Measurements from ENCODE around the gene TAX1BP1. TPM values are rescaled to one million over a fixed set of nuclear protein-coding genes. Genes with fewer than 3 reads are reported as not detected.
A peak's percentile ranks its signal among the peaks of the same experiment; 100 is the strongest.
"Not testable (repeated sequence)": the region's sequence is repeated elsewhere in the genome, so short reads cannot be mapped to it uniquely, and the experiment has no call there.

TAX1BP1 gene
- total RNA-seq, 1 donor from 2014 or later = 68.8 TPM

DNA sequence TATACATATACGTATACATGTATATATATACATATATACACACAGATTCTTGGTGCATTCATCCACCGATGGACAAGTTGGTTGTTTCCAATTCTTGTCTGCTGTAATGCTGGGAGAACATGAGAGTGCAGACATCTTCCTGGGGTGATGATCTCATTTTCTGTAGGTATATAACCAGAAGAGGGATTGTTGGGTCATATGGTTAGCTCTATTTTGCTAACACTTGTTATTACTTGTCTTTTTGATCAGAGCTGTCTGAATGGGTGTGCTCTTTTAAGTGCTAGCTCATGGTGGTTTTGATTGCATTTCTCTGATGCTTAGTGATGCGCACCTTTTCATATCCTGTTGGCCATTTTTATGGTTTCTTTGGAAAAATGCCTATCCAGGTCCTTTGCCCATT lies 106.4 kb downstream of the TAX1BP1 start:
- ATAC-seq = no peak

DNA sequence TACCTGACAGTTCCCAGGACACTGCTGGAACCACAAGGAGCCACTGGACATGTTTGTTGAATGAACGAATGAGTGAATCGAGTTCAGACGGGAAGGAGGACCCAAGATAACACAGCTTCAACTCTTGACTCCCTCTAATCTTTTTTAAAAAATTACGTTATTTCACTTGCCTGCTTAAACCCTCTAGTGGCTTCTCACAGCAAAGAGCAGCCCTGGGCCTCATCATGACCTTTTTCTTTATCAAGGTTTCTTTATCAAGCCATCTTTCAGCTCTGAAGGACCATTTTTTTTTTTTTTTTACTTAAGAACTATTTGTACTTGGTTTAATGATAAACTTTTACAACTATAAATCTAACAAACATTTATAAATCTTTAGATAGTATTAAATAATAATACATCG lies 110.6 kb downstream of the TAX1BP1 start:
- ATAC-seq = no peak

DNA sequence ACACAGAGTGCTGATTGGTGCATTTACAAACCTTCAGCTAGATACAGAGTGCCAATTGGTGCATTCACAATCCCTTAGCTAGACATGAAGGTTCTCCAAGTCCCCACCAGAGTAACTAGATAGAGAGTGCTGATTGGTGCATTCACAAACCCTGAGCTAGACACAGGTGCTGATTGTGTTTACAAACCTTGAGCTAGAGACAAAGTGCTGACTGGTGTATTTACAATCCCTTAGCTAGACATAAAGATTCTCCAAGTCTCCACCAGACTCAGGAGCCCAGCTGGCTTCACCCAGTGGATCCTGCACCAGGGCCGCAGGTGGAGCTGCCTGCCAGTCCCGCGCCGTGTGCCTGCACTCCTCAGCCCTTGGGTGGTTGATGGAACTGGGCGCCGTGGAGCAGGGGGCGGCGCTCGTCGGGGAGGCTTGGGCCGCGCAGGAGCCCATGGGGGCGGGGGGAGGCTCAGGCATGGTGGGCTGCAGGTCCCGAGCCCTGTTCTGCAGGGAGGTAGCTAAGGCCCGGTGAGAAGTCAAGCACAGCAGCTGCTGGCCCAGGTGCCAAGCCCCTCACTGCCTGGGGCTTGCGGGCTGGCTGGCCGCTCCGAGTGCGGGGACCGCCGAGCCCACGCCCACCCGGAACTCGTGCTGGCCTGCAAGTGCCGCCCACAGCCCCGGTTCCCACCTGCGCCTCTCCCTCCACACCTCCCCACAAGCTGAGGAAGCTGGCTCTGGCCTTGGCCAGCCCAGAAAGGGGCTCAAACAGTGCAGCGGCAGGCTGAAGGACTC lies 116.9 kb downstream of the TAX1BP1 start:
- not testable (repeated sequence) for ATAC-seq

DNA sequence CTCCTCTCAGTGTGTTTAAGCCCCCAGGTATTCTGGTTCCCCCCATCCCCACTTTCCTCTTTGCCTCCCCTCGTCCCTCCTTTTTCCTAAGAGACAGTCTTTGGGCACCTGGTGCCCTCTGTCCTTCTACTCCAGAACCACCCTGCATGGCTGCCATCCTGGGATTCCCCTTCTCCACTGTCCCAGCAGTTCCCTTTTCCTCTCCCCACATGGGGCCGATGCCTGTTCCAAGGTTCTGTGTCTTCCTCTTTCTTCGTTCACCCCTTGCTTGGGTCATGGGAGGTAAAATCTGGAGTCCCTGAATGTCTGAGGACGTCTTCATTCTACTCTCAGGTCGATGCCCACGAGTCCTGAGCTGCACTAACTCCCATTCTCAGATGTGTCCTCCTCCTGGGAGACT lies 120.8 kb downstream of the TAX1BP1 start:
- ATAC-seq = no peak

DNA sequence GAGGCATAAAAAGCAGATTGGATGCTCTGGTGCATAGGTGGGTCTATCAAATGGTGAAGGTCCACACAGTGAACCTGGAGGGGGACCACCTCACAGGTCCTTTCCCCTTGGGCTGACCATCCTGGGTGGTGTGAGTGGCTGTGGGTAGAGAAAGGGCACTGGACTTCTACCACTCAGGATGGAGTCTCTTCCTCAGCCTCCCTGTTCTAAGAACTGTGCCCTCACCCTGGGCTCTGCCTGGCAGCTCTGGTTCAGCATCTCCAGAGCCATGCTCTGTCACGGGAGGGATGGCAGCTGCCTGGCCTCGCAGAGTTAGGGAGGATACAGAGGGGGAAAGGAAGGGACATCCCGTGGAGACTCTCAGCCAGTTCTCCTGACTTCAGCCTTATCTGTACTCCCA lies 121.8 kb downstream of the TAX1BP1 start:
- no peak for ATAC-seq

DNA sequence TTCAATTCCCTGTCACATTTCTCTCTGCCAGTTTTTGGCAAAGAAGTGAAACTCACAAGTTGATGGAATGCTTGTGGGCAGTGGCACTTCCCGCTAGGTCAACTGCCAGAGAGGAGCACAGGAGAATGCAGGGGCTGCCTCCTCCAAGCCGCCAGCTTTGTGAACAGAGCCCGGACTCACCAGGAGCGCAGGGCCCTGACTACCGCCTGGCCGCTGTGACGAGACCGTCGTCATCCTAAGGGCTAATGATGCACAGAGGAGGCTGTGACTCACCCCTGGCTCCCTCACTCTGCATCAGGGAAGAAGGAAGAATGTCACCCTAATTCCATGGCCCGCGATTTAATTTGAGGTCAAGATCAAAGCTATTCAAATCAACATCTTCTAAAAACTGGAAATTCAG lies 123.9 kb downstream of the TAX1BP1 start:
- peak; percentile 17 for ATAC-seq

DNA sequence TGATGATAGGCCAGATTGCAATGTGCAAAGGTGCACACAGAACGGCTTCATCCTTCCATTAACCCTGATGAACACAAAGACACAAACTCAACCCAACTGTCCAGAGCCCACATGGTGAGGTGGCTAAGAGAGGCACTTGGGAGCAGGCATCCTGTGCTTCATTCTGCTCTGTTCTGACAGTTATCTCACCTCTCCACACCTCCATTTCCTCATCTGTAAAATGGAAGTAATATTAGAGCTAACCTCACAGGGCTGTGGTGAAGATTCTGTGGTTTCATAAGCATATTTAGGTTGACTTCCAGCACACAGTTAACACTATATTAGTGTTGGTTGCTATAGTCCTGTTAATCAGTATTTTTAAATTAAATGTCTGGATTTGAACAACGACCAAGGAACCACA lies 126.3 kb downstream of the TAX1BP1 start:
- ATAC-seq = no peak

DNA sequence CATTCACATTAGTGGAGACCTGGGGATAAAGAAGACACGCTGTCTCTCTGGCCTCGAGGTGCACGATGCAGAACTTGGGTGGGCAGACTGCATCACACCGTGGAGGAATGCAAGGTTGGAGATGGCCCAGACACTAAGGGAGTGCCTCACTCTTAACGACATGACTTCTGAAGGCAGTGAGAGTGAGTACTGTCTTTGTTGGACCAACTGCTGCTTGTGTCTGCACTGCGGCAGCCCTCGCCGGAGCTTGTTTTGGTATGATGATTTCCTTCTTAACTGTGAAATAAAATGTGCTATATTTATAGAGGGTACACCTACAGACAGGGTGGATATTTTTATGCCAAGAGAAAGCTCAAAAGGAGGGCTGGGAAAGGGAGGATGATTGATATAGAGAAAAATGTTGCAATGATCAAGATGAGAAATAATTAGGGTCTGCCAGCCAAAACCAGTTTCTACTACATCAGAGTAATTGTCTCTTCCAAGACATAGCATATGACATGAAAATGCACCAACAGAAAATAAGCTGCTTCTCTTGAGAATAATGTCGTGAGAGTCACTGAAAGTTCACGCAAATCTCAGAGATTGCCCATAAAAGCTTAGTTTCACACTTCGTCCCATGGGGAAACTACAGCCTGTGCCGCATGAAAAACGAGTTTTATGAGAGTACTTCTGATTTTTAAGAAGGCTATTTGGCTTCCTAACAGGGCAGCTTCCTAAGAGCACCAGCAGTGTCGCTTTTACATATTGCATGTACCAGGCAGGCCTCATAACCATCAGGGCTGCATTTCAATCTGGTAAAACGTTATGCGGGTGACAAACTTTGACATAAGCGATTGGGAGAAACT lies 127.1 kb downstream of the TAX1BP1 start:
- no peak for ATAC-seq

DNA sequence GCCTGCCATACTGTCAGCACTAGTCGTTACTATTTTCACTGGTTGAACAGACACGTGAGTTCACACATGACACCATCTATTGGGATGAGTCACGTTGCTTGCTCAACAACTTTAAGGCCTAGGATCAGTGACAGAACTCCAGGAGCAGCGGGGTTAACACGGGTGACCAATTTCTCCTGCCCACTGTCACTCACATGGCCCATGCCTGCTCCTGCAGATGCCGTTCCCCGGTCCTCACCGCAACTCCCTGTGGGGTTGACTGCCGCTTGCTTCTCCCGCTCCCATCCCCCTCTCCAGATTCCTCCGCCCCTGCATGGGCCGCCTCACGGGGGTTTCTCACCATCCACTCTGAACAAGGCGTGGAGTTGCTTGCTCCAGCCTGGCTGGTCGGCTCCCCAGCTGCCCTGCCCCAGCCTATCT lies 128.2 kb downstream of the TAX1BP1 start:
- peak; percentile 63 for ATAC-seq

DNA sequence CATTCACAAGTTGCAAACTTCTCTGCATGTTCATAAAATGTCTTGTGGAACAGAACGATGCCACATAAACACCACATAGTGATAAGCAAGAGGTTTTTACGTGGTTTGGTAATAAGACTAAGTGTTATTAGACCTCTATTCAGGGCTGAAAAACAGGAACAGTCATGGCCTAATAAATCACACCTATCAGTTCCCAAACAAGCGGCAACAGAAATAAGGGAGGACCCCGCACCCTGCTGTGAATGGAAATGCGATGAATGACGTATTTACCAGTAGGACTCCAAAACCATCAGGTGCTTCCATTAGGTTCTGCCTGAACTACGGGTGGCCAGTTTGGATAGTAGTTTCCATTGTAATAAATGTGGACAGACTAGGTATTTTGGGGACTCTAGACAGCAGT lies 129.1 kb downstream of the TAX1BP1 start:
- no peak for ATAC-seq

DNA sequence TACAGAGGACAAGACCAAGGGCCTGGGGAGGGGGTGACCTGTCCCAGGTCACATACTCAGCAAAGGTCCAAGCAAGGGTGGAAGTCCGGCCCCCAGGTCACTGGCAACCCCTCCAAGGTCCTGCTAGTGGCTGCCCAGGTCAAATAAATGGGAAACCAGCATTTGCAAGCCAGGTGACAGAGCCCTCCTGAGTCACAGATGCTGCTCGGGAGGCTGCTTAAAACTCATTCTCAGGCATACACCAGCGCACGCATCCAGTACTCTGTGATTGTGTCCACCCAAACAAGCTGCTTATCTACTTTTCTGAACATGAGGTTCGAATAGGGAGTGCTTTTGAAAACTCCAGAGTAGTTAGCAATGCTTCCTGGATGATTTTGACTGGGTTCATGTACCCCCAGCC lies 130.6 kb downstream of the TAX1BP1 start:
- ATAC-seq = no peak

DNA sequence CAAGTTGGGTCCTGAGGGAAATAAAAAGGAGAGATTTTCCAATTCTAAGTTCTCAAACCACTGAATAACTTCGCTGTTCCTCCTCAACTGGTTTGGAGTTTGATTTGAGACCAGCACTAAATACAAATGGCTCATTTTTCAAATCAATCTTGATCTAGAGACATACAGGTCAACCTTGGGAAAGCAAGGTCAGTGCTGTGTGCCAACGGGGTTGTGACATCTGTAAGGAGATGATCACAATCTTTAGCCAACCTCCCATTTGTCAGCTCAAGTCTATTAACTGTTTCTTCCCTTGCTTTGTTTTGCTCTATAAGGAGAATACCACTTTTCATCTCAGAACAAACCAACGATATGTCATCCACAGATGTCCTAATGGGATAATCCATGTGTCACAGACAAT lies 131.1 kb downstream of the TAX1BP1 start:
- ATAC-seq = no peak

DNA sequence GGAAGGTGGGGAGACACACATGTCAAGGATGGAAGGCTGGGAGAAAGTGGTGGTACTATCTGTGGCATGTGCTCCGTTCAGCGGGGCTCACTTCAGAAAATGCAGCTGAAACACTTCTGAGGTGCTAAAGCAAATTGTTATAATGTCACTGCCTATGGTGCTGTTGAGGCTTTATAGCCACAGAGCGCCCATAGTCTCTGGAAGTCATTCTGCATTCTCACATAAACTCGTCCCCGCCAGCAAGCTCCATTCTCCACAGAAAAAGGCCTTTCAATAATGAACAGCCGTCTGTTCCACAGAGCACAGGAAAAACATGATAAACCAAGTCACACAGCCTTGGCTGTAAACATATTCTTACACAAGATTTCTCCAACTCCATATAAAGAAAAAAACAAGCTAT lies 131.9 kb downstream of the TAX1BP1 start:
- ATAC-seq = no peak

DNA sequence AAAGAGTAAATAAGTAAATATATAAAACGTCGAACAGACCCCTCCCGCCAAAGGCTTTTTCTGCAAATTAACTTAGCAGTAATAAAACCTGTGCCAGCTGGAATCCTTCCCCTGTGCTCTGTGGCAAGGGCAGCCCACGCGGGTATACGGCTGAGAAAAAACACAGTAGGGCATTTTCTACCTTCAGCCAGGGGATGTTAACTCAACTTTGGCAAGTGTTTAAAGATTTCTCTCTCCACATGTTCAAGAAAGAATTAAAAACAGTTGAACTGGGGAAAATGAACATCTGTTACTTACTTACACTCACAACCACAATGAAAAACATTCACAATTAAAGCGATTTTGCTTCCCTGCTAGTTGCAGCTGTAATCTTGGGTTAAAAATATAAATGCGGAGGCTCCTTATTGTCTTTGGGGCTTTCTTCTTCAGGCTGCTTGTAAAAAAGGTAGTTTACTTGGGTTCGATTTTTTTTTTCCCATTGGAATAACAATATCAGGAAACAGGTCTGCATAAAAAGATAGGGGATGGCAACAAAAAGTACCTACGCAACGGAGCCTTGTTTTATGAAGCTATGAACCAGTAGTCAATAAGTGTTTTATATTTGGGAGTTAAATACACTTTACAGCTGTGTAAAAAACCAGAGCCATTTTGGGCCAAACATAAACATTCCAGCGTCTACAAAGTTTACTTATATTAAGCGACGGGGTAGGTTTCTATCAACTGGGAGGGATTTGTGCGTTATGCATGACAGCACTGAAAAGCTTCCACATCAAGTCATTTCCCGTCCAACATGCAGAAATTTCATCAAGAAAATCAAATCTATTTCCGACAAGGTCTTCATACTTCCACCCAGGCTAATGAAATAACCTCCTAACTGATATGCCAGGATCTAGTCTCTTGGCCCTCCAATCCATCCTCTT lies 132.7 kb downstream of the TAX1BP1 start:
- ATAC-seq = no peak

DNA sequence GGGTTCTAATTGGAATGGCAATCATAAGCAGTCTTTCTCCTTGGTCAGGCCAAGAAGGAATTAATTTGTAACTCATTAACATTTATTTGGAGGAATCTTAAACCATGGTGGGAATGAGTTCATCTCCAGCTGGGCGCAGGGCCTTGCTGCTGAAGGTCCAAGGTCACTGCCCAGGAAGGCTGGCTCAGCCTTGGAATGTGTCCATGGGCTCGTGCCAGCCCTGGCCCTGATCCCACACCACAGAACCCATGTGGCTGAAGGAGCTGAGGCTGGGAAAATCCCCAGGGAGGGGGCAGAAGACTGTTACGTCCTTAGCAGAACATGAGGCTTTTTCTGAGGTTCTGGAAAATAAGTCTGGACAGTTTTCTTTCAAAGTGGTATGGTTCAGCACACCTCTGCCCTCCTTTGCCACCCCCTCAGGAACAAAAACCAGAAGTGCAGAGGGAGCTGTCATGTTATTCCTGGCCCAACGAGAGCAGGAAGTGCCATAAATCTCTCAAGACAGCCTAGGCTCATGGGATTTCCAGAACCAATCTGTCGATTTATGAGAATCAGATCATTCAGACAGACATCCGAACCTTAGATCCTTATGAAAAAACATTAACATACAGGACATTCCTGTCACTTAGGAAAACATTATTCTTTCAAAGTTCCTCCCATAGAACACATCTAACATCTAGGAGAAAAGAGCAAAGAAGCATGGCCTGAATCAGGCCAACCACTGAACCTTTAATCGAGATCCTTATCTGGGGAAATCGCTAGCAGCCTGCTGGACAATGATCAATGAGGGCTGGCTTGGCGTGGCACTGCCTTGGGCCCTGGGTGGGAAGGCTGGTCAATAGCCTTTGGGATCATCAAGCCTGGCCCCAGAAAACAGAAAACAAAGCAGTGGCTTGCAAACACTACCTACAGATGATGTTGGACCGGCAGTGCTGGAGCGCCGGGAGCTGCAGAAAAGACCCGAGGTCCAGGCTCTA lies 134.3 kb downstream of the TAX1BP1 start:
- no peak for ATAC-seq

DNA sequence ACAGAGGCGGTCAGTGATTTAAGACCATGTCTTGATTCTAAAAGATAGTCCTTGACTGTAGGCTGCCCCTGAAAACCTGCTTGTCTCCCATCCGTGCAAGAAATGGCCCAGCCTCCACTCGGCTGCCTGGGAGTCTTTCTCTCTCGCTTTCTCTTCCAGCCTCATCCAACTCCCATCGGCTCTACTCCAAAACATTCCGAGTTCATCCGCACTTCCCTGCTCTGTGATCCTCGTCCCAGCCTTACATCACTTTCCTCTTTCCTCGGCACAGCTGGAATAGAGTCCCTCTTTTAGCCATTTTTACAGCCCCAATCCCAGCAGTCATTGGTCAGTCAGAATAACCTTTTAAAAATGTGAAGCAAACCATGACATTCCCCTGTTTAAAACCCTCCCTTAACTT lies 135.1 kb downstream of the TAX1BP1 start:
- ATAC-seq = no peak

DNA sequence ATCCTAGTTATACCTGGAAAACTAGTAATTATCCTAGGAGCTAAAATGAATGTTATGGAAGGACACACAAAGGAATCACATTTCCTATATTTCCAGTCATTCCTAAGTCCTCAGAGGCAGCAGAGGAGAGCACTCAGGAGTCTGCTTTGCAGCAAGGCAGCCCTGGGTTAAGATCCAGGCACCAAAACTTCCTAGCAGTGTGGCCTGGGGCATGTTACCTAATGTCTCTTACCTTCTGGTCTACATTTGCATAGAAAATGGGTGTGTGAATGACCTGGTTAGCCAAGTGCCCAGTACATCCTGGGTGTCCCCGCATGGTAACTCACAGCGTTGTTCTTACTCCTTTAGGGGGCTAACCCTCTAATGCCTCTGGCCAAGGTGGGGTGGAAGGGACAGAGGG lies 135.9 kb downstream of the TAX1BP1 start:
- no peak for ATAC-seq

DNA sequence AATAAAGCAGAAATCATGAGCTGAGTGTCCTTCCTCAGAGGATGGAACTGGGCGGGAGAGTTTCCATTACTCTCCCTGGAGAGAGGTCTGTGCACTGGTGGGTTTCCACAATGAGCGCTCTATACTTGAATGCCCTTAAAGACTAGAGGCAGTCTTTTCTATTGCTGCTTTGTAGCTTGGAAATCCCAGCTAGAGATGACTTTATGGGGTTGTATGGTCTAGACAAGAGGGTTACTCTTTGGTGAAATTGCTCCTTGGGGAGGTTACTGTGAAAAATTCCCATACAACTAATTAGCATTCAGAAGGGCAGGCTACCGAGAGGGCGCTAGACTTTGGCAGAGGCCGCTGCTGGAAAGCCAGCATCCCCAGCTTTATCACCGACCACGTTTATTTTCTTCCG lies 136.8 kb downstream of the TAX1BP1 start:
- no peak for ATAC-seq
